NCI-H510A (cell line): ENCODE results near the gene TSKU.
"Not testable (repeated sequence)": the region's sequence is repeated elsewhere in the genome, so short reads cannot be mapped to it uniquely, and the experiment has no call there.

ENCODE experiments used
- DNase-seq: peaks from one replicate; lab custom pipeline; 2025; lab: John Stamatoyannopoulos, UW

TSKU gene

GRCh38 chr11:76824980-76825725 lies 42.0 kb downstream of the TSKU start:
- no peak for DNase-seq

- DNase-seq, result no peak
Measured at GRCh38 chr11:76825726-76826396, 42.7 kb downstream of the TSKU start.

GRCh38 chr11:76826508-76826907 lies 43.4 kb downstream of the TSKU start:
- DNase-seq, result not testable (repeated sequence)

- not testable (repeated sequence) for DNase-seq
Measured at GRCh38 chr11:76827005-76827404, 43.8 kb downstream of the TSKU start.

GRCh38 chr11:76830639-76831327 lies 47.6 kb downstream of the TSKU start:
- DNase-seq, result no peak

- DNase-seq, result no peak
Measured at GRCh38 chr11:76831686-76832310, 48.6 kb downstream of the TSKU start.

GRCh38 chr11:76832361-76832760 lies 49.2 kb downstream of the TSKU start:
- no peak for DNase-seq

GRCh38 chr11:76834151-76834550 lies 51.0 kb downstream of the TSKU start:
- no peak for DNase-seq

GRCh38 chr11:76835036-76835435 lies 51.9 kb downstream of the TSKU start:
- DNase-seq, result no peak

- no peak for DNase-seq
Measured at GRCh38 chr11:76835928-76836612, 52.9 kb downstream of the TSKU start.

- DNase-seq, result no peak
Measured at GRCh38 chr11:76836613-76837291, 53.6 kb downstream of the TSKU start.

- no peak for DNase-seq
Measured at GRCh38 chr11:76837696-76838677, 54.8 kb downstream of the TSKU start.

GRCh38 chr11:76838678-76839068 lies 55.5 kb downstream of the TSKU start:
- DNase-seq, result no peak

- DNase-seq, result no peak
Measured at GRCh38 chr11:76839311-76839710, 56.2 kb downstream of the TSKU start.

GRCh38 chr11:76841923-76842452 lies 58.8 kb downstream of the TSKU start:
- no peak for DNase-seq

- DNase-seq, result no peak
Measured at GRCh38 chr11:76843907-76844306, 60.8 kb downstream of the TSKU start.

GRCh38 chr11:76844511-76844910 lies 61.4 kb downstream of the TSKU start:
- DNase-seq, result no peak

GRCh38 chr11:76845069-76845468 lies 61.9 kb downstream of the TSKU start:
- no peak for DNase-seq

- no peak for DNase-seq
Measured at GRCh38 chr11:76846441-76846840, 63.3 kb downstream of the TSKU start.
